ENCODE results near the gene DNAH8. TPM values are rescaled to one million over a fixed set of nuclear protein-coding genes. Genes with fewer than 3 reads are reported as not detected.

Gene DNAH8
- total RNA-seq, 3 donors from 2014 or later (not counting 1 experiment from before 2014, with no cell fraction given) = 0.10 TPM; not detected in 2

- Mint-ChIP-seq H3K36me3 (no peaks in the 10 kb centered on the region), H3K9me3 (no peaks in the 10 kb centered on the region), H3K4me1 (peaks cover 0 to 25% of the 10 kb centered on the region in 2 donors), H3K27me3 (ENCODE audit: low read depth in 2 of 2) (peaks cover 0 to 7% of the 10 kb centered on the region in 2 donors), H3K4me3 (no peak overlapping the region), H3K27ac (no peak overlapping the region)
- 74% methylated on average over 8 of the region's 10 CpGs for WGBS (ENCODE audit: insufficient coverage)
- H3K4me3 ChIP-seq (ENCODE audit: low read length) = no peak overlapping the region
- H3K4me1 ChIP-seq (ENCODE audit: control insufficient read depth, insufficient read depth, low read length) = peaks cover 13% of the 10 kb centered on the region
- H3K36me3 ChIP-seq (ENCODE audit: control insufficient read depth, insufficient read depth, low read length) = no peaks in the 10 kb centered on the region
- ATAC-seq (no peak), DNase-seq (no peak)
- intact Hi-C loops (cut with micrococcal nuclease) = no loop called here
- H3K27ac ChIP-seq (ENCODE audit: low read length) = no peak overlapping the region
- H3K27me3 ChIP-seq (ENCODE audit: control insufficient read depth, insufficient read depth, low read length) = no peaks in the 10 kb centered on the region
- TF ChIP-seq CTCF (IDR thresholded peaks at IDR 0.05) = no peak
- H3K9me3 ChIP-seq (ENCODE audit: control insufficient read depth, insufficient read depth, low read length) = no peaks in the 10 kb centered on the region
Observed at GRCh38 chr6:39062014-39062740, 347.1 kb downstream of the DNAH8 start.

GRCh38 chr6:39063526-39063925 is 348.4 kb downstream of the DNAH8 start:
- TF ChIP-seq CTCF (IDR thresholded peaks at IDR 0.05) = no peak
- H3K4me1 ChIP-seq (ENCODE audit: control insufficient read depth, insufficient read depth, low read length) = no peaks in the 10 kb centered on the region
- no peak overlapping the region for H3K4me3 ChIP-seq (ENCODE audit: low read length)
- no peaks in the 10 kb centered on the region for H3K36me3 Mint-ChIP-seq
- H3K9me3 ChIP-seq (ENCODE audit: control insufficient read depth, insufficient read depth, low read length) = no peaks in the 10 kb centered on the region
- H3K27ac Mint-ChIP-seq = no peak overlapping the region
- no peak overlapping the region for H3K4me3 Mint-ChIP-seq
- no peaks in the 10 kb centered on the region for H3K27me3 ChIP-seq (ENCODE audit: control insufficient read depth, insufficient read depth, low read length)
- DNase-seq (no peak), ATAC-seq (no peak)
- peaks cover 0 to 16% of the 10 kb centered on the region in 2 donors for H3K4me1 Mint-ChIP-seq
- H3K36me3 ChIP-seq (ENCODE audit: control insufficient read depth, insufficient read depth, low read length) = no peaks in the 10 kb centered on the region
- WGBS (ENCODE audit: insufficient coverage) = 73% methylated on average over 1 of the region's 1 CpG
- H3K9me3 Mint-ChIP-seq = no peaks in the 10 kb centered on the region
- intact Hi-C loops (cut with micrococcal nuclease) = no loop called here
- H3K27ac ChIP-seq (ENCODE audit: low read length) = no peak overlapping the region
- H3K27me3 Mint-ChIP-seq (ENCODE audit: low read depth in 2 of 2) = peaks cover 0 to 7% of the 10 kb centered on the region in 2 donors

GRCh38 chr6:39065561-39065960 is 350.4 kb downstream of the DNAH8 start:
- Mint-ChIP-seq H3K36me3 (no peaks in the 10 kb centered on the region), H3K27me3 (ENCODE audit: low read depth in 2 of 2) (peaks cover 0 to 7% of the 10 kb centered on the region in 2 donors), H3K4me1 (peaks cover 0 to 14% of the 10 kb centered on the region in 2 donors), H3K9me3 (no peaks in the 10 kb centered on the region), H3K4me3 (no peak overlapping the region), H3K27ac (no peak overlapping the region)
- 91% methylated on average over 8 of the region's 8 CpGs for WGBS (ENCODE audit: insufficient coverage)
- intact Hi-C loops (cut with micrococcal nuclease) = no loop called here
- Histone ChIP-seq H3K27ac (ENCODE audit: low read length) (no peak overlapping the region), H3K4me3 (ENCODE audit: low read length) (no peak overlapping the region), H3K9me3 (ENCODE audit: control insufficient read depth, insufficient read depth, low read length) (no peaks in the 10 kb centered on the region), H3K4me1 (ENCODE audit: control insufficient read depth, insufficient read depth, low read length) (no peaks in the 10 kb centered on the region), H3K36me3 (ENCODE audit: control insufficient read depth, insufficient read depth, low read length) (no peaks in the 10 kb centered on the region), H3K27me3 (ENCODE audit: control insufficient read depth, insufficient read depth, low read length) (no peaks in the 10 kb centered on the region)
- no peak for TF ChIP-seq CTCF (IDR thresholded peaks at IDR 0.05)
- no peak for ATAC-seq
- DNase-seq = no peak

GRCh38 chr6:39068391-39068790 is 353.3 kb downstream of the DNAH8 start:
- ATAC-seq (no peak), DNase-seq (no peak)
- WGBS (ENCODE audit: insufficient coverage) = 81% methylated on average over 7 of the region's 7 CpGs
- TF ChIP-seq CTCF (IDR thresholded peaks at IDR 0.05) = no peak
- H3K9me3 ChIP-seq (ENCODE audit: control insufficient read depth, insufficient read depth, low read length) = no peaks in the 10 kb centered on the region
- Mint-ChIP-seq H3K4me1 (peaks cover 0 to 9% of the 10 kb centered on the region in 2 donors), H3K27ac (no peak overlapping the region), H3K27me3 (ENCODE audit: low read depth in 2 of 2) (peaks cover 0 to 14% of the 10 kb centered on the region in 2 donors), H3K9me3 (no peaks in the 10 kb centered on the region), H3K4me3 (no peak overlapping the region), H3K36me3 (no peaks in the 10 kb centered on the region)
- no peak overlapping the region for H3K4me3 ChIP-seq (ENCODE audit: low read length)
- no peaks in the 10 kb centered on the region for H3K36me3 ChIP-seq (ENCODE audit: control insufficient read depth, insufficient read depth, low read length)
- intact Hi-C loops (cut with micrococcal nuclease) = no loop called here
- no peak overlapping the region for H3K27ac ChIP-seq (ENCODE audit: low read length)
- no peaks in the 10 kb centered on the region for H3K4me1 ChIP-seq (ENCODE audit: control insufficient read depth, insufficient read depth, low read length)
- H3K27me3 ChIP-seq (ENCODE audit: control insufficient read depth, insufficient read depth, low read length) = no peaks in the 10 kb centered on the region
